Measurements from ENCODE around the gene DSG3.

DNA sequence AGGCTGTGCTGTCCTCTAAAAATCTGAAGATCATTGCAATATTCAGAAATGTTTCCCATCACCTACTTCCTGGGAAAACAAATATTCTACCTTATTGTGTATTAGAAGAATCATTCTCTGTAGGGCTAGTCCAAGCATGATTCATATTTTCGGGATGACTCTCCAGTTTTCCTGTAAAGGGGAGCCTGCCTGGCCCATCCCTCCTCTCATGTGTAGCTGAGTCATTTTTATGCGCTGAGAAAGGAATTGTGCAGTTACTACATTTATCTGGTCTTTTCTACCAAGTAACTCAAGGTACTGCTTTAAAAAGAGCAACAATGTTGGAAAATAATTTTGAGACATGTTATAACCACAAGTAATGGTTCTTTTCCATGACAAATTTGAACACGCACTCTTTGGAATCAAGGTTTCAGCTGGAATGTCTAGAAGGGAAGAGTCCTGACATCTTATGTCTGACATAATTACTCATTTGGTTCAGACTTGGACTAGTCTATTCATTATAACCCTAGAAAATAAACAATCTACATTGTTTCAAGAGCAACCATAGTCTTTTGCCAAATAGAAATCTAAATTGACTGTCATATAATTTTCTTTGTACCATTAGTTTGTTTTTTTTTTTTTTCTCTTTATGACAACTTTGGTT, 6.6 kb downstream of the DSG3 start:
- no peak for TF ChIP-seq EZH2 (IDR thresholded peaks at IDR 0.05)
- TF ChIP-seq CTCF (IDR thresholded peaks at IDR 0.05), result no peak
- no peak for TF ChIP-seq EZH2phosphoT487 (IDR thresholded peaks at IDR 0.05)

Measured in neural progenitor cell (in vitro differentiated cells).